DOHH2 (cell line): ENCODE measurements around the gene TTBK2.
"Not testable (repeated sequence)": the region's sequence is repeated elsewhere in the genome, so short reads cannot be mapped to it uniquely, and the experiment has no call there.

Experiments used
- H3F3A ChIP-seq: fragments of 200-600 bp; sonication (generic), shearing (Covaris generic); 2 replicates; pipeline ENCODE4 v1.6.0; 2016; ENCODE audit warnings: antibody characterized with exemption, mild to moderate bottlenecking; ENCODE audit not compliant: control insufficient read depth, insufficient read depth
- H3K27ac ChIP-seq: fragments of 200-600 bp; sonication (generic); 2 replicates; pipeline ENCODE4 v1.5.1; 2014; ENCODE audit warnings: low read depth, mild to moderate bottlenecking, low read length, moderate library complexity
- H3K27me3 ChIP-seq: fragments of 200-600 bp; sonication (generic); 2 replicates; pipeline ENCODE4 v1.6.1; 2014; ENCODE audit warnings: mild to moderate bottlenecking, low read length, mixed read lengths; ENCODE audit not compliant: control insufficient read depth
- H3K36me3 ChIP-seq: fragments of 200-600 bp; sonication (generic); 2 replicates; pipeline ENCODE4 v1.6.1; 2014; ENCODE audit warnings: mild to moderate bottlenecking, low read length, moderate library complexity, mixed read lengths; ENCODE audit not compliant: control insufficient read depth
- H3K4me1 ChIP-seq: fragments of 200-600 bp; sonication (generic); 2 replicates; pipeline ENCODE4 v1.6.1; 2014; ENCODE audit warnings: mild to moderate bottlenecking, low read length, mixed read lengths; ENCODE audit not compliant: control insufficient read depth
- H3K4me2 ChIP-seq: fragments of 200-600 bp; sonication (generic); 2 replicates; pipeline ENCODE4 v1.6.0; 2014; ENCODE audit warnings: mild to moderate bottlenecking, low read length, moderate library complexity
- H3K4me3 ChIP-seq: fragments of 200-600 bp; sonication (generic); 2 replicates; pipeline ENCODE4 v1.5.1; 2014; ENCODE audit warnings: mild to moderate bottlenecking, low read length, mixed read lengths
- H3K79me2 ChIP-seq: fragments of 200-600 bp; sonication (generic); 2 replicates; pipeline ENCODE4 v1.6.1; 2014; ENCODE audit warnings: mild to moderate bottlenecking, low read length, mixed read lengths; ENCODE audit not compliant: control insufficient read depth
- H3K9me2 ChIP-seq: fragments of 200-600 bp; sonication (generic); replicated peaks from 2 replicates; pipeline ENCODE4 v1.6.1; 2014; ENCODE audit warnings: mild to moderate bottlenecking, low read length, mixed read lengths; ENCODE audit not compliant: control insufficient read depth
- H3K9me3 ChIP-seq: fragments of 200-600 bp; sonication (generic); 2 replicates; pipeline ENCODE4 v1.6.1; 2014; ENCODE audit warnings: antibody characterized with exemption, low read length, mixed read lengths; ENCODE audit not compliant: control insufficient read depth, insufficient read depth
- H4K20me1 ChIP-seq: fragments of 200-600 bp; sonication (generic); 2 replicates; pipeline ENCODE4 v1.6.0; 2014; ENCODE audit warnings: low read depth, mild to moderate bottlenecking, antibody characterized with exemption, low read length, moderate library complexity; ENCODE audit not compliant: control insufficient read depth, insufficient read depth
- CTCF ChIP-seq: fragments of 200-600 bp; sonication (generic); IDR thresholded peaks from one replicate; pipeline ENCODE4 v1.5.1; 2014; ENCODE audit warnings: antibody characterized with exemption, mild to moderate bottlenecking, low read depth, low read length; ENCODE audit not compliant: poor library complexity, severe bottlenecking
- EZH2phosphoT487 ChIP-seq: fragments of 200-600 bp; sonication (generic); IDR thresholded peaks from 2 replicates; pipeline ENCODE4 v1.6.1; 2017; ENCODE audit warnings: borderline replicate concordance, mild to moderate bottlenecking, antibody characterized with exemption, low read length, moderate library complexity, mixed read lengths

Gene TTBK2

DNA sequence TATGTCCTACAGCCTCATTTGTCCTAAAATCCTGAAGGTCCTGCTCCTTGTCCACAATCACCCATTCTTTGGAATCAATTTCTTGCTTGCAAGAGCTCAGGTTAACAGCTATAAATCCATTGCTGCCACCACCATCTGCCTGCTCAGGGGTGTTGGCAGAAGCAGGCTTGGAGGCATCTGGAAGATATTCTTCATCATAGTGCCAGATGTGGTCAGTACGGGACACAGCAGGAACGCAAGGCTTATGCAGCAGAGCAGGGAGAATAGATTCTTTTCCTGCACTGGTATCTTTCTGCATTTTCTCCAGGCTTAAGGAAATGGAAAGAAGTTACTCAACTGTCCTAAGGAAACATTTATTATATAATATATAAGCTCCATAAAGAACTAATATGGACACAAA, 145.2 kb downstream of the TTBK2 start:
- no peaks in the 10 kb centered on the region for H3F3A ChIP-seq
- no peak overlapping the region for H3K4me2 ChIP-seq
- H3K79me2 ChIP-seq = no peaks in the 10 kb centered on the region
- H4K20me1 ChIP-seq = no peaks in the 10 kb centered on the region
- H3K36me3 ChIP-seq = peaks cover 7% of the 10 kb centered on the region; the same call in 1 of the 2 replicates
- no peaks in the 10 kb centered on the region for H3K9me2 ChIP-seq
- TF ChIP-seq CTCF (no peak), EZH2phosphoT487 (no peak)
- H3K9me3 ChIP-seq = no peaks in the 10 kb centered on the region
- no peak overlapping the region for H3K27ac ChIP-seq
- no peak overlapping the region for H3K4me3 ChIP-seq
- no peaks in the 10 kb centered on the region for H3K27me3 ChIP-seq
- H3K4me1 ChIP-seq = no peaks in the 10 kb centered on the region

GRCh38 chr15:42772901-42773300, 147.7 kb downstream of the TTBK2 start:
- H3K4me1 ChIP-seq = no peaks in the 10 kb centered on the region
- H3F3A ChIP-seq = no peaks in the 10 kb centered on the region
- no peaks in the 10 kb centered on the region for H3K27me3 ChIP-seq
- no peaks in the 10 kb centered on the region for H4K20me1 ChIP-seq
- H3K4me3 ChIP-seq = no peak overlapping the region
- no peaks in the 10 kb centered on the region for H3K9me2 ChIP-seq
- no peaks in the 10 kb centered on the region for H3K79me2 ChIP-seq
- peaks cover 7% of the 10 kb centered on the region; the same call in 1 of the 2 replicates for H3K36me3 ChIP-seq
- no peak for TF ChIP-seq EZH2phosphoT487
- TF ChIP-seq CTCF = no peak
- H3K4me2 ChIP-seq = no peak overlapping the region
- no peaks in the 10 kb centered on the region for H3K9me3 ChIP-seq
- H3K27ac ChIP-seq = no peak overlapping the region

GRCh38 chr15:42772144-42772543, 148.4 kb downstream of the TTBK2 start:
- TF ChIP-seq CTCF = no peak
- no peak for TF ChIP-seq EZH2phosphoT487
- H3K4me1 ChIP-seq = no peaks in the 10 kb centered on the region
- no peaks in the 10 kb centered on the region for H4K20me1 ChIP-seq
- H3K27ac ChIP-seq = no peak overlapping the region
- H3F3A ChIP-seq = no peaks in the 10 kb centered on the region
- H3K4me3 ChIP-seq = no peak overlapping the region
- no peaks in the 10 kb centered on the region for H3K27me3 ChIP-seq
- no peak overlapping the region for H3K4me2 ChIP-seq
- H3K9me3 ChIP-seq = no peaks in the 10 kb centered on the region
- no peaks in the 10 kb centered on the region for H3K9me2 ChIP-seq
- H3K36me3 ChIP-seq = peaks cover 7% of the 10 kb centered on the region; the same call in 1 of the 2 replicates
- H3K79me2 ChIP-seq = no peaks in the 10 kb centered on the region

DNA sequence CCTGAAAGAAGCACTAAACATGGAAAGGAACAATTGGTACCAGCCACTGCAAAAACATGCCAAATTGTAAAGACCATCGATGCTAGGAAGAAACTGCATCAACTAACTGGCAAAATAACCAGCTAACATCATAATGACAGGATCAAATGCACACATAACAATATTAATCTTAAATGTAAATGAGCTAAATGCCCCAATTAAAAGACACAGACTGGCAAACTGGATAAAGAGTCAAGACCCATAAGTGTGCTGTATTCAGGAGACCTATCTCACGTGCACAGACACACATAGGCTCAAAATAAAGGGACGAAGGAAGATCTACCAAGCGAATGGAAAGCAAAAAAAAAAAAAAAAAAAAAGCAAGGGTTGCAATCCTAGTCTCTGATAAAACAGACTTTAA, 154.5 kb downstream of the TTBK2 start:
- not testable (repeated sequence) for H3K27ac ChIP-seq, H3K4me2 ChIP-seq, H3K9me2 ChIP-seq, H3F3A ChIP-seq, H3K27me3 ChIP-seq, H3K79me2 ChIP-seq, H3K4me1 ChIP-seq, H4K20me1 ChIP-seq, H3K36me3 ChIP-seq, H3K4me3 ChIP-seq
- H3K9me3 ChIP-seq = peaks cover 10% of the 10 kb centered on the region

GRCh38 chr15:42764154-42764731, 156.3 kb downstream of the TTBK2 start:
- not testable (repeated sequence) for H3K79me2 ChIP-seq, H3K36me3 ChIP-seq, H3K4me2 ChIP-seq, H3K27me3 ChIP-seq, H3K27ac ChIP-seq, H3K4me1 ChIP-seq, H4K20me1 ChIP-seq, H3F3A ChIP-seq, H3K9me2 ChIP-seq, H3K4me3 ChIP-seq
- H3K9me3 ChIP-seq = peaks cover 18% of the 10 kb centered on the region

DNA sequence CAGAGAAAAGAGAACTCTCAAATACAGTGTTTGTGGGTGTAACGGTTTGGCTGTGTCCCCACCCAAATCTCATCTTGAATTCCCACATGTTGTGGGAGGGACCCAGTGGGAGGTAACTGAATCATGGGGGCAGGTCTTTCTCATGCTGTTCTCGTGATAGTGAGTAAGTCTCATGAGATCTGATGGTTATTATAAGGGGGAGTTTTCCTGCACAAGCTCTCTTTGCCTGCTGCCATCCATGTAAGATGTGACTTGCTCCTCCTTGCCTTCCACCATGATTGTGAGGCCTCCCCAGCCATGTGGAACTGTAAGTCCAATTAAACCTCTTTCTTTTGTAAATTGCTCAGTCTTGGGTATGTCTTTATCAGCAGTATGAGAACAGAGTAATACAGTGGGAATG, 158.8 kb downstream of the TTBK2 start:
- H3F3A ChIP-seq, H4K20me1 ChIP-seq, H3K36me3 ChIP-seq, H3K4me3 ChIP-seq, H3K27ac ChIP-seq, H3K9me2 ChIP-seq, H3K4me2 ChIP-seq, H3K4me1 ChIP-seq, H3K27me3 ChIP-seq, H3K79me2 ChIP-seq: not testable (repeated sequence)
- H3K9me3 ChIP-seq = peaks cover 18% of the 10 kb centered on the region
